ENCODE data around the gene KIF1A.

Gene KIF1A

DNA sequence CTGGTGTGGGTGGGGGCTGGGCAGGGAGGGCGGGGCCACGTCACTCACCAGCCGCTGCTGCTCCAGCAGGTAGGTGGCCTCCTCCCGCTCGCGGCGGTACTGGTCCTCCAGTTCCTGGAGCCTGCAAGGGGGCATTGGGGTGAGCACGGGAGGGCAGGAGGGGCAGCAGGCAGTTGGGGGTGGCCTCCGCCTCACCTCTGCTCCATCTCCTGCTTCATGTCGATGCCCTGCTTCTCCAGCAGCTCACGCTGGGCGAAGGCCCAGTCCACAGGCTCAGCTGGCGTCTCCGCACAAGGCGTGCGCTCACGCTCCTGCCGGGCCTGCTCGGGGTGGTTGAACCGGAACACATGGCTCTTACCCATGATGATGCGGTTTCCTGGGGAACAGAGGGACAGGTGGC lies 57.0 kb downstream of the KIF1A start:
- Histone ChIP-seq H3K4me3 (no peak overlapping the region), H3K27ac (no peak overlapping the region)

DNA sequence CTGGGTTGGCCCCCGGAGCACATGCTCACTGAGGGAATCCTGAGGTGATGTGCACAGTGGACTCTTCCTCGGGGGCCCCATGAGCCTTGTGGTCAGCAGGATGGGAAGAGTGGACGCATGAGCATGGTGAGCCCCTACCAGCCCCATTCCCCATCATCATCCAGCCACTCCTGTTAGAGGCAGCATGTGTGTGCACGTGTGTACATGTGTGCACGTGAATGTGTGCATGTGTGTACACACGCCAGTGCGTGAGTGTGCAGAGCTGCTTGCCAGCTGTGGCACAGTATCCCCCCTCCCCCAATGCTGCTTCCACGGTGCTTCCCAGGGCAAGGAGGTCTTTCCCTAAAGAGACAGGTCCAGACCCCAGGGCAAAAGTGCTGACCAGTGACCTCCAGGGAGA lies 57.8 kb downstream of the KIF1A start:
- H3K4me3 ChIP-seq = no peak overlapping the region
- no peak for TF ChIP-seq CTCF (IDR thresholded peaks at IDR 0.05)
- H3K27ac ChIP-seq = no peak overlapping the region
- no peak for DNase-seq (ENCODE audit: low spot score)

More for the DNA sequence above, 57.0 kb downstream of the KIF1A start:
- no peak for TF ChIP-seq CTCF (IDR thresholded peaks at IDR 0.05)
- DNase-seq (ENCODE audit: low spot score) = no peak

GRCh38 chr2:240760576-240761246 lies 59.3 kb downstream of the KIF1A start:
- DNase-seq (ENCODE audit: low spot score) = no peak
- H3K4me3 ChIP-seq = no peak overlapping the region
- H3K27ac ChIP-seq = no peak overlapping the region
- no peak for TF ChIP-seq CTCF (IDR thresholded peaks at IDR 0.05)

- H3K4me3 ChIP-seq = no peak overlapping the region
- no peak overlapping the region for H3K27ac ChIP-seq
- TF ChIP-seq CTCF (IDR thresholded peaks at IDR 0.05) = no peak
- DNase-seq (ENCODE audit: low spot score) = no peak
Observed at GRCh38 chr2:240760121-240760520, 59.9 kb downstream of the KIF1A start.

DNA sequence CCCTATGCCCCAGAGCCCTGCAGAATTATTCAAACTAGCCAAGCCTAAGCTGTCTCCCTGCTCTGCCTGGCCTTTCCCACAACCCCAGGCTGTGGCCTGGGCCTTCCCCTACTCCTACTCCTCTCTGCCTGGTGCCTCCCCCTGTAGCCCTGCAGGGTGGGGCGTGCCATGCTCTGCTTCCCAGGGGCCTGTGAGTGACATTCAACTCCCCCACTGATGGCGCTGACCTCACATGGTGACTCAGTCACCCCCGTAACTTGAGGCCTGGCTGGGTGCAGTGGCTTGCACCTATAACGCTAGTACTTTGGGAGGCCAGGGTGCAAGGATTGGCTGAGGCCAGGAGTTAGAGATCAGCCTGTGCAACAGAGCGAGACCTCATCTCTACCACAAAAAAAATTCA lies 60.6 kb downstream of the KIF1A start:
- TF ChIP-seq CTCF (IDR thresholded peaks at IDR 0.05) = no peak
- DNase-seq (ENCODE audit: low spot score) = no peak
- H3K4me3 ChIP-seq = no peak overlapping the region
- H3K27ac ChIP-seq = no peak overlapping the region

GRCh38 chr2:240757086-240757614 lies 62.9 kb downstream of the KIF1A start:
- DNase-seq (ENCODE audit: low spot score) = no peak
- Histone ChIP-seq H3K27ac (no peak overlapping the region), H3K4me3 (no peak overlapping the region)
- no peak for TF ChIP-seq CTCF (IDR thresholded peaks at IDR 0.05)

DNA sequence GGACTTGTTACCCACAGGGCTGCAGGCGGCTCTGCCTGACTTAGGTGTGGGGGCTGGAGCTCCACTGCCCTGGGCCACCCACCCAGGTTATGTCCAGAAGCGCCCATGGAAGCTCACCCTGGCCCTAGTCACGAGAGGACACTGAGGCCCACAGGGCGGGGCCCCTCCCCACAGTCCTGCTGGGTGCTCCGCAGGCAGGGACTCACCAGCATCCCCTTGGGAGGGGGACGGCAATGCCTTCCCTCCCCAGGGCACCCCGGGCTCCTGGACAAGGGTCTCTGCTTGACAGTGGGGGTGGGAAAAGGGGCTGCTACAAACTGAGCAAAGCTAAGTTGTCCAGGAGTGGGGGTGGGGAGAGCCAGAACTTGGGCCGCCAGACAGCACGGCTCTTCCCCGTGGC lies 67.8 kb downstream of the KIF1A start:
- no peak for TF ChIP-seq CTCF (IDR thresholded peaks at IDR 0.05)
- no peak for DNase-seq (ENCODE audit: low spot score)

More for the DNA sequence above, 67.8 kb downstream of the KIF1A start:
- no peak overlapping the region for H3K27ac ChIP-seq
- no peak overlapping the region for H3K4me3 ChIP-seq

Measured in coronary artery (tissue), 2 donors.